RPMI8226 (cell line): ENCODE measurements around the gene PPP2R5A.
"Not testable (repeated sequence)": the region's sequence is repeated elsewhere in the genome, so short reads cannot be mapped to it uniquely, and the experiment has no call there.

Experiments used
- DNase-seq: peaks from one replicate; pipeline ENCODE4 v3.0.0-alpha.2; 2015

PPP2R5A gene

GRCh38 chr1:212269306-212269705 is 15.9 kb upstream of the PPP2R5A start:
- DNase-seq = no peak

DNA sequence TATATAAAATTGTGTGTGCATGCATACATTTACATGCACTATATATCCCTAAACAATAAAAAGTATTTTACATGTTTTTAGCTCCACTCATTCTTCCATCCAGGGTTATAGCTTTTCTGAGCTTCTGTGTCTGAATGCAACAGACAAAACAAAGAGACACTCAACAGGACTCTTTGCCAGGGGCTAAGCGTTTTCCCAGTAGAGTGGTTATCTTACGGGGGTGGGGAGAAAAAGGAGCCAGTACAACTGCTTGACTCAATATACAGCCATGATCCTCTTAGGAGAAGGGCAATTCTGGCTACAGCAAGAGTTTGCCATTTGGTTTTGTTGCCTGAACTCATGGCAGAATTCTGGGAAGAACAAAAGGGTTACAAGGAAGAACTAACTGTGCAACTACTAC is 14.6 kb upstream of the PPP2R5A start:
- DNase-seq = no peak

DNA sequence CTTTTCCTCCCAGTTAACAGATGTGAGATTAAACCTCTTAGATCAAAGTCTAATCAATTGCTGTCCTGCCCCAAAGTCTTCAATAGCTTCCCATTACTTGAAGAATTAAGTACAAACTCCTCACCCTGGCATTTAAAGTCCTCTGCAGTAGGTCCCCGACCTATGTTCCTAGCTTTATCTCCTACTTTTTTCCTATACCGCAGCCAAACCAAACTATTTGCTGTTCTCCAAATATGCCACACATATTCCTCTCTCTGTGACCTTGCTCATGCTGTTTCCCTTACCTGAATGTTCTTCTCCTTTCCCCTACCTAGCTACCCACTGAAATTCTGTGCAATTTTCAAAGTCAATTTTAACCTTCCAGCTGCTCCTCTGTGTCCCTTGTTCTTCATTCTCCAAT is 14.0 kb upstream of the PPP2R5A start:
- DNase-seq = no peak

DNA sequence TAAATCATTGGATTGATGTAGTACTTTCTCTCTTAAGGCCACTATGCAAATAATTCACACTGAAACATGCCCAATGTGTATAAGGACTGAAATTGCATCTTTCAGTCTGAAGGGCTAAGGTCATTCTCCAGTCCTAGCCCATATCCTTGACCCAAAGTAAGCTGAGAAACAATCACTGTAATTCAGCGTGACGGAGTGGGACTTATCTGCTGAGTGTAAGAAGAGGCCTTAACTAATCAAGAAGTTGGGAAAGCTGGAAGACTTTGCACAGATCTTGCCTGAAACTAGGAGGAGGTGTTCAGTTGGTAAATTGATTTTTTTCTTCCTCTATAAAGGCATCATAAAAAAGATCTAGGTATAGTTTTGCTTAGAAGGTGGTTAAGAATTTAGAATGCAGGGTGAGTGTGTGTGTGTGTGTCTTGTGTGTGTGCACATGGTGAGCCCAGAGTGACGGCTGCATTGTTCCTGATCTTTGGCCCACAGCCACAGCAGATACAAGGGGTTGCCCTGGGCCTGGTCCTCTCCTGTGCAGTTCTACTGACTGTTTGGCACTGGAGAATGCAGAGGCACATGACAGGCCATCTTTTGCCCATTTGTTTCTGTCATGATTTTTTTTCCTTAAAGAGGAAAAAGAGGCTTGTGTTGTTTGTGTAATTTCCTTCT is 13.3 kb upstream of the PPP2R5A start:
- no peak for DNase-seq

- no peak for DNase-seq
Observed at GRCh38 chr1:212281590-212281989, 3.6 kb upstream of the PPP2R5A start.

DNA sequence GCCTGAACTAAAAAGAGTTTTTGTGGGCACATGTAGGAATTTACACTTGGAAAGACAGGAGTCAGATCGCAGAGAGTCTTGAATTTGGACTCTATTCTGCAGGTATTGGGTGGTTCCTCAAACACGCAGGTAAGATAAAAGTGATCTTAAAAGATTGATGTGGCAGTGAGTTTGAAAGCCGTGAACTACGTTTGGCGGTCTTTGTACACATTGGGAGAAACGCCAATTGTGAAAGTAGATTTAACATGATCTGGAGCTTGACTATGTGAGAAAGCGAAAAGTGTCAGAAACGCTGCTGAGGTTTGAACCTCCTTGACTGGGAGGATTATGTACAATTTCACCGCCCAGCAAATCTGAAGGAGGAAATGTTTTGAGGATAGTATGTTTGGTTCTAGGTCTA is 1.5 kb upstream of the PPP2R5A start:
- DNase-seq = no peak

DNA sequence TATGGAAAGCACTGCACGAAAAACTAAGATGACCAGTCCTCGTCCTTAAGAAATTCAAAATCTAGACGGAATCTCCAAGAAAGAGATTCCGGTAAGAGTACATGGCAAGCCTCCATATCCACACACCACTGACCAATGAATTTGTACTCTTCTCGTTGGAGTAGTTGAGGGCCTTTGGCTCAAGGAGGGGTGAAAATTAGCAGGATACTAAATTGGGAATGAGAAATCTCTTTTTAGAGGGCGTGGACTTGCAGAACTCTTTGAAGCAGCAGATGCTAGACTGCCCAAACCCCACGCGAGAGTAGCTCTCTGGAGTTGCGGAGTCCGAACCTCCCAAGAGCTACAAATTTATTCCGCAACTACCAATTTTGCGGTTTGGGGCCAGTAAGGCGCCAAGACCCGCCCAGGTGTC is 872 bp upstream of the PPP2R5A start:
- DNase-seq = no peak

DNA sequence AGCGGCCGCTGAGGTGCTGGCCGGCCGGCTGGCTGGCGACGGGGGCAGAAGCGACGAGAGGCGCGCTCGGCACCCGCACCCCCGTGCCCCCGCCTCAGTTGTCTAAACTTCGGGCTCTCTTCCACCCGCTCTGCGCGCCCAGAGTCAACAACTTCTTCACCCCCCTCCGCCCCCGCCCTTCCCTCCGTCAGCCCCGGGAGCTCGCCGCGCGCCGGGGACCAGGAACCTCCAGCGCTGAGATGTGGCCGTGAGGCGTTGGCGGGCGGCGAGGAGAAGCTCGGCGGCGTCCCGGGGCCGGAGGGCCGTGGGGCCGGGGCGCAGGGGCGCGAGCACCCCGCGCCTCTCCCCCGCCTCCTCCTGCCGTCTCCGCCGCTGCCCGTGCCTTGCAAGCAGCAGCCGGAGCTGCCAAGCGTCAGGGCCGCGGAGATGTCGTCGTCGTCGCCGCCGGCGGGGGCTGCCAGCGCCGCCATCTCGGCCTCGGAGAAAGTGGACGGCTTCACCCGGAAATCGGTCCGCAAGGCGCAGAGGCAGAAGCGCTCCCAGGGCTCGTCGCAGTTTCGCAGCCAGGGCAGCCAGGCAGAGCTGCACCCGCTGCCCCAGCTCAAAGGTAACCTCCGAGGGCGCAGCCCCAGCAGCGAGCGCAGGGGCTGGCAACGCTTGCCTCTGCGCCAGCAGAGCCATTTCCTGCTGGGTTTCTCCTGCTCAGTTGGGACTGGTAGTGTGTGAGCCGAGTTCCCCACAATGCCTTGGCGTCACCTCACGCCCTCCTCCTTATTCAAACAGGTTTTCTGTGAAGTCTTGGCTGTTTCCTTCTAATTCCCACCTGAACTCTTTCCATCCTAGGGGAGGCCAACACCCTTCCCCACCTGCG is 710 bp downstream of the PPP2R5A start:
- peak; percentile 76 for DNase-seq

- DNase-seq = peak; percentile 67
Observed at GRCh38 chr1:212286556-212287131, 1.4 kb downstream of the PPP2R5A start.

- peak; percentile 28 for DNase-seq
Observed at GRCh38 chr1:212287261-212287895, 2.2 kb downstream of the PPP2R5A start.

- DNase-seq = not testable (repeated sequence)
Observed at GRCh38 chr1:212287995-212288394, 2.8 kb downstream of the PPP2R5A start.

DNA sequence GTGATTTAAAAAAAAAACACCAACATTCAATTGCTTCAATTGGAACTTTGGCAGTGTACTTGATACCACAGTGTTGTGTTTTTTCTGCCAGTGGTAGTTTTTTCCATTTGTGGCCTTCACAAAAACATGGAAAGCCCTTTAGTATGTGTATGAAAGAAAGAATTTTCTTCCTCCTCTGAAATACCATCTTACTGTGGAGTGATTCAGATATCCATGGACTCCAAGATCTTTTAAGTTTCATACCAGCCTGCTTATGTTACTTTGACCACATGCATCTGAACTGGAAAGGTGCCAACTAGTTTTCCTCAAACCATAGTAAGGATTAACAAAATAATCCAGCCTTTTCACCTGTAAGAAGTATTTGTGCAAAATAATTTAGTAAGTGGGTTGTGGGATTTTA is 3.4 kb downstream of the PPP2R5A start:
- peak; percentile 41 for DNase-seq

GRCh38 chr1:212289262-212290077 is 4.3 kb downstream of the PPP2R5A start:
- DNase-seq = no peak

- DNase-seq = no peak
Observed at GRCh38 chr1:212290608-212291007, 5.4 kb downstream of the PPP2R5A start.

DNA sequence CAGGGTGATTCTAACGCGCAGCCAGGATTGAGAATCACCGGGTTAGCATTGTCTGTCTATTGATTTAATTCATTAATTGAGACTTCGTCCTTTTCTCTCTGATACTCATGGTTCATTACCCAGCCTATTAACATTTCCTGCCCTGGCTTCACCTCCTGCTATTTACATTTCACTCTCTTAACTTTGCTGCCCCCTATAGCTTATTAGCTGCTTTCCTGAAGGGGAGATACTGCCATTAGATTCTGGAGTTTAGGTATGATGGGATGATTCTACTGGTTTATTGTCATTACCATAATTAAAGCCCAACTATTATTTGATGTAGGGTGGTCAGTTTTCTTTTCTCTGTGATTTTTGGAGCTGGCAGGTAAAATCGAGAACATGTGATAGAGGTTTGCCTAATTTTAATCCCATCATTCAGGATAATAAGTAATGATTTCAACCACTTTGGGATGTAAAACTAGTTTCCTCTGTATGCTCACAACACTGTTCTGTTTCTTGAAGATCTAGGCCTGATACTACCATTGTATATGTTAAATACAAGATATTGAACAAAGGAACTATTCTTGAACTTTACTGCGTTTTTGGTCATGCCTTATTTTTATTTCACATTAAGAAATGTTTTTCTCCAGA is 6.4 kb downstream of the PPP2R5A start:
- DNase-seq = peak; percentile 72

GRCh38 chr1:212292250-212293105 is 7.3 kb downstream of the PPP2R5A start:
- DNase-seq = no peak

DNA sequence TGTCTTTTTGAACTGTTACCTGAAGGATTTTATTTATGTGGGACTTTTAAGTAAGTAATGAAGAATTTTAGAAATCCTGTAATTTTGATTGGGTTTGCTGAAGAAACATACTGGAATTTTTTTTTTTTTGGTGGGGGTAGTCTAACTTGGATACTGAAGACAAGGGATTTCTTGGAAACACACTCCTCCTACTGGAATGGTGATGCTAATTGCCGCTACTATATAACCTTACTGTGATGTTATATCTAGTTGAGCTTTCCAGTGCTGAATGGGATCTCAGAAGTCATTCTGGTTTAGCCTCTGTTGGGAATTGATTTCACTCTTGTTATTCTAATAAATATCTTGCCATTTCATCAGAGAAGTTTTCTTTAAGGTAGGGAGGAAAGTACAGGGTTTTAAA is 8.4 kb downstream of the PPP2R5A start:
- no peak for DNase-seq

- DNase-seq = no peak
Observed at GRCh38 chr1:212294983-212295382, 9.8 kb downstream of the PPP2R5A start.

DNA sequence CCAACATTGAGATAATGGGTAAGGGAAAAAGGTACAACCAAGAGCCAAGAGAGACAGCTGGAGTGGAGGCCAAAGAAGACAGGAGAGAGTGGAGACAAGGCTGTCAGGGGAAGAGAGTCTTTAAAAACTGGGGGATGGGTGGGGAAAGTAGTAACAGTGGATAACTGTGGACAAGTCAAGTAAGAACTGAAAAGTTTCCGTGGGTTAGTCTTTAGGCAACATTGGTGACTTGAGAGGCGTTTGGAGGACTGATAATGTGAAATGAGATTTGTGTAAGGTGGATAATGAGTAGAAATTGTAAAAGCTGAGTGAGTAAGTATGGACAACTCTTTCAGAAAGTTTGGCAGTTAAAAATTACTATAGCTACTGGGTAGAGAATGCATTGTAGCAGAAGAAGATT is 10.4 kb downstream of the PPP2R5A start:
- no peak for DNase-seq

- no peak for DNase-seq
Observed at GRCh38 chr1:212297338-212297737, 12.1 kb downstream of the PPP2R5A start.

- no peak for DNase-seq
Observed at GRCh38 chr1:212301580-212301979, 16.4 kb downstream of the PPP2R5A start.
